ENCODE measurements around the gene CRELD1. TPM values are rescaled to one million over a fixed set of nuclear protein-coding genes. Genes with fewer than 3 reads are reported as not detected.
A peak's percentile ranks its signal among the peaks of the same experiment; 100 is the strongest.

CRELD1 gene
- total and polyA plus RNA-seq, 2 of the 13 experiments (the other 11 are each of a cell fraction or from before 2014, with no cell fraction given), result 27.1 to 61.9 TPM

- TF ChIP-seq ATAD3A (CRISPR knock-in tag; IDR thresholded peaks at IDR 0.05), result no peak
- TF ChIP-seq ZNF780A (CRISPR knock-in tag; IDR thresholded peaks at IDR 0.05), result 0 out of 2 replicates have a peak, but pooled peaks have one; percentile 37
- TF ChIP-seq ZNF674 (CRISPR knock-in tag; IDR thresholded peaks at IDR 0.05; ENCODE audit: low read depth), result 0 out of 2 replicates have a peak, but pooled peaks have one; percentile 40
- TF ChIP-seq RBAK (CRISPR knock-in tag; IDR thresholded peaks at IDR 0.05), result no peak
- TF ChIP-seq, protein P1, sequence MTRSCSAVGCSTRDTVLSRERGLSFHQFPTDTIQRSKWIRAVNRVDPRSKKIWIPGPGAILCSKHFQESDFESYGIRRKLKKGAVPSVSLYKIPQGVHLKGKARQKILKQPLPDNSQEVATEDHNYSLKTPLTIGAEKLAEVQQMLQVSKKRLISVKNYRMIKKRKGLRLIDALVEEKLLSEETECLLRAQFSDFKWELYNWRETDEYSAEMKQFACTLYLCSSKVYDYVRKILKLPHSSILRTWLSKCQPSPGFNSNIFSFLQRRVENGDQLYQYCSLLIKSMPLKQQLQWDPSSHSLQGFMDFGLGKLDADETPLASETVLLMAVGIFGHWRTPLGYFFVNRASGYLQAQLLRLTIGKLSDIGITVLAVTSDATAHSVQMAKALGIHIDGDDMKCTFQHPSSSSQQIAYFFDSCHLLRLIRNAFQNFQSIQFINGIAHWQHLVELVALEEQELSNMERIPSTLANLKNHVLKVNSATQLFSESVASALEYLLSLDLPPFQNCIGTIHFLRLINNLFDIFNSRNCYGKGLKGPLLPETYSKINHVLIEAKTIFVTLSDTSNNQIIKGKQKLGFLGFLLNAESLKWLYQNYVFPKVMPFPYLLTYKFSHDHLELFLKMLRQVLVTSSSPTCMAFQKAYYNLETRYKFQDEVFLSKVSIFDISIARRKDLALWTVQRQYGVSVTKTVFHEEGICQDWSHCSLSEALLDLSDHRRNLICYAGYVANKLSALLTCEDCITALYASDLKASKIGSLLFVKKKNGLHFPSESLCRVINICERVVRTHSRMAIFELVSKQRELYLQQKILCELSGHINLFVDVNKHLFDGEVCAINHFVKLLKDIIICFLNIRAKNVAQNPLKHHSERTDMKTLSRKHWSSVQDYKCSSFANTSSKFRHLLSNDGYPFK (CRISPR knock-in tag; IDR thresholded peaks at IDR 0.05; ENCODE audit: borderline replicate concordance), result peak; percentile 14; the same call in 1 of the 2 replicates
- TF ChIP-seq CAMTA2 (CRISPR knock-in tag; IDR thresholded peaks at IDR 0.05; ENCODE audit: borderline replicate concordance), result no peak; the same call in none of the 2 replicates
- no peak for TF ChIP-seq ZNF879 (CRISPR knock-in tag; IDR thresholded peaks at IDR 0.05)
- no peak; the same call in 1 of the 2 replicates for TF ChIP-seq MEIS2 (CRISPR knock-in tag; IDR thresholded peaks at IDR 0.05)
- no peak for TF ChIP-seq ZFP36 (IDR thresholded peaks at IDR 0.05; ENCODE audit: borderline replicate concordance, low read depth, low read length, partially characterized antibody)
- TF ChIP-seq ZNF124 (CRISPR knock-in tag; IDR thresholded peaks at IDR 0.05), result 0 out of 2 replicates have a peak, but pooled peaks have one; percentile 75
- TF ChIP-seq KLF9 (CRISPR knock-in tag; IDR thresholded peaks at IDR 0.05; ENCODE audit: low read depth), result no peak
- no peak for TF ChIP-seq ZNF800 (CRISPR knock-in tag; IDR thresholded peaks at IDR 0.05)
- peak; percentile 67 for TF ChIP-seq CBFB (CRISPR knock-in tag; IDR thresholded peaks at IDR 0.05)
- no peak for TF ChIP-seq PITX1 (CRISPR knock-in tag; IDR thresholded peaks at IDR 0.05)
- TF ChIP-seq ESRRA (CRISPR knock-in tag; IDR thresholded peaks at IDR 0.05; ENCODE audit: low read depth), result peak; percentile 82
- TF ChIP-seq KDM5A (IDR thresholded peaks at IDR 0.05; ENCODE audit: borderline replicate concordance, low read length), result no peak
- TF ChIP-seq ZNF644 (CRISPR knock-in tag; IDR thresholded peaks at IDR 0.05; ENCODE audit: low read depth), result no peak; the same call in 1 of the 2 replicates
- TF ChIP-seq, protein P2, sequence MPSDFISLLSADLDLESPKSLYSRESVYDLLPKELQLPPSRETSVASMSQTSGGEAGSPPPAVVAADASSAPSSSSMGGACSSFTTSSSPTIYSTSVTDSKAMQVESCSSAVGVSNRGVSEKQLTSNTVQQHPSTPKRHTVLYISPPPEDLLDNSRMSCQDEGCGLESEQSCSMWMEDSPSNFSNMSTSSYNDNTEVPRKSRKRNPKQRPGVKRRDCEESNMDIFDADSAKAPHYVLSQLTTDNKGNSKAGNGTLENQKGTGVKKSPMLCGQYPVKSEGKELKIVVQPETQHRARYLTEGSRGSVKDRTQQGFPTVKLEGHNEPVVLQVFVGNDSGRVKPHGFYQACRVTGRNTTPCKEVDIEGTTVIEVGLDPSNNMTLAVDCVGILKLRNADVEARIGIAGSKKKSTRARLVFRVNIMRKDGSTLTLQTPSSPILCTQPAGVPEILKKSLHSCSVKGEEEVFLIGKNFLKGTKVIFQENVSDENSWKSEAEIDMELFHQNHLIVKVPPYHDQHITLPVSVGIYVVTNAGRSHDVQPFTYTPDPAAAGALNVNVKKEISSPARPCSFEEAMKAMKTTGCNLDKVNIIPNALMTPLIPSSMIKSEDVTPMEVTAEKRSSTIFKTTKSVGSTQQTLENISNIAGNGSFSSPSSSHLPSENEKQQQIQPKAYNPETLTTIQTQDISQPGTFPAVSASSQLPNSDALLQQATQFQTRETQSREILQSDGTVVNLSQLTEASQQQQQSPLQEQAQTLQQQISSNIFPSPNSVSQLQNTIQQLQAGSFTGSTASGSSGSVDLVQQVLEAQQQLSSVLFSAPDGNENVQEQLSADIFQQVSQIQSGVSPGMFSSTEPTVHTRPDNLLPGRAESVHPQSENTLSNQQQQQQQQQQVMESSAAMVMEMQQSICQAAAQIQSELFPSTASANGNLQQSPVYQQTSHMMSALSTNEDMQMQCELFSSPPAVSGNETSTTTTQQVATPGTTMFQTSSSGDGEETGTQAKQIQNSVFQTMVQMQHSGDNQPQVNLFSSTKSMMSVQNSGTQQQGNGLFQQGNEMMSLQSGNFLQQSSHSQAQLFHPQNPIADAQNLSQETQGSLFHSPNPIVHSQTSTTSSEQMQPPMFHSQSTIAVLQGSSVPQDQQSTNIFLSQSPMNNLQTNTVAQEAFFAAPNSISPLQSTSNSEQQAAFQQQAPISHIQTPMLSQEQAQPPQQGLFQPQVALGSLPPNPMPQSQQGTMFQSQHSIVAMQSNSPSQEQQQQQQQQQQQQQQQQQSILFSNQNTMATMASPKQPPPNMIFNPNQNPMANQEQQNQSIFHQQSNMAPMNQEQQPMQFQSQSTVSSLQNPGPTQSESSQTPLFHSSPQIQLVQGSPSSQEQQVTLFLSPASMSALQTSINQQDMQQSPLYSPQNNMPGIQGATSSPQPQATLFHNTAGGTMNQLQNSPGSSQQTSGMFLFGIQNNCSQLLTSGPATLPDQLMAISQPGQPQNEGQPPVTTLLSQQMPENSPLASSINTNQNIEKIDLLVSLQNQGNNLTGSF (CRISPR knock-in tag; IDR thresholded peaks at IDR 0.05), result 0 out of 2 replicates have a peak, but pooled peaks have one; percentile 32
- no peak for TF ChIP-seq ZNF615 (CRISPR knock-in tag; IDR thresholded peaks at IDR 0.05; ENCODE audit: borderline replicate concordance)
Observed at GRCh38 chr3:9946112-9947024, 12.7 kb downstream of the CRELD1 start (continued).
